PC-9 (cell line): ENCODE results near the gene LRRC14B. TPM values are rescaled to one million over a fixed set of nuclear protein-coding genes. Genes with fewer than 3 reads are reported as not detected.

ENCODE experiments used
- BruUV-seq: library from RNA; stranded (reverse); fragments of 400-500 nt; replicated peaks from 2 replicates; lab custom pipeline; 2021; lab: Mats Ljungman, UMichigan
- CTCF ChIA-PET: fragments of 300-600 bp; sonication (Branson Sonifier 250); formaldehyde crosslinking; loops from one replicate; lab custom pipeline; 2022; ENCODE audit warnings: antibody characterized with exemption; lab: Charles Lee
- POLR2A ChIA-PET: fragments of 300-600 bp; sonication (Branson Sonifier 250); formaldehyde crosslinking; loops from one replicate; lab custom pipeline; 2022; ENCODE audit warnings: antibody characterized with exemption; ENCODE audit not compliant: unreplicated experiment; lab: Charles Lee
- DNase-seq, 2 experiments: peaks; one replicate each; pipeline versions ENCODE4 v3.0.0 to v3.0.0-alpha.2; 2015 to 2022; ENCODE audit warnings: mixed read lengths in 1 of 2
- H2AFZ ChIP-seq: fragments of 200-600 bp; sonication (generic); 2 replicates; pipeline ENCODE4 v1.8.1; 2017; ENCODE audit warnings: antibody characterized with exemption
- H3F3A ChIP-seq: fragments of 200-600 bp; sonication (generic); 2 replicates; pipeline ENCODE4 v1.8.1; 2017; ENCODE audit warnings: antibody characterized with exemption, mild to moderate bottlenecking, low read depth; ENCODE audit not compliant: insufficient read depth
- H3K27ac ChIP-seq: fragments of 200-600 bp; sonication (generic); 2 replicates; pipeline ENCODE4 v1.6.1; 2016; ENCODE audit warnings: mixed run types
- H3K27me3 ChIP-seq: fragments of 200-600 bp; sonication (generic); 2 replicates; pipeline ENCODE4 v1.6.1; 2016; ENCODE audit warnings: low read depth, mixed run types; ENCODE audit not compliant: insufficient read depth
- H3K36me3 ChIP-seq: fragments of 200-600 bp; sonication (generic); 2 replicates; pipeline ENCODE4 v1.6.1; 2016; ENCODE audit warnings: low read depth, mixed run types
- H3K4me1 ChIP-seq: fragments of 200-600 bp; sonication (generic); replicated peaks from 2 replicates; pipeline ENCODE4 v1.6.1; 2016; ENCODE audit warnings: mixed run types; ENCODE audit not compliant: insufficient read depth
- H3K4me2 ChIP-seq: fragments of 200-600 bp; sonication (generic); 2 replicates; pipeline ENCODE4 v1.6.1; 2017; ENCODE audit warnings: mixed run types
- H3K4me3 ChIP-seq: fragments of 200-600 bp; sonication (generic); 2 replicates; pipeline ENCODE4 v1.6.1; 2016; ENCODE audit warnings: mixed run types
- H3K79me2 ChIP-seq: fragments of 200-600 bp; sonication (generic); 2 replicates; pipeline ENCODE4 v1.6.1; 2017; ENCODE audit warnings: low read depth, mixed run types
- H3K9me2 ChIP-seq: fragments of 200-600 bp; sonication (generic); 2 replicates; pipeline ENCODE4 v1.8.1; 2017; ENCODE audit warnings: mild to moderate bottlenecking; ENCODE audit not compliant: insufficient read depth
- H3K9me3 ChIP-seq: fragments of 200-600 bp; sonication (generic); 2 replicates; pipeline ENCODE4 v1.8.1; 2016; ENCODE audit warnings: low read depth; ENCODE audit not compliant: insufficient read depth
- H4K20me1 ChIP-seq: fragments of 200-600 bp; sonication (generic); 2 replicates; pipeline ENCODE4 v1.8.1; 2017; ENCODE audit not compliant: insufficient read depth
- CTCF ChIP-seq: fragments of 200-600 bp; sonication (generic); conservative IDR thresholded peaks from 2 replicates; pipeline ENCODE4 v1.6.1; 2017; ENCODE audit warnings: mixed run types, antibody characterized with exemption, mild to moderate bottlenecking, moderate library complexity
- EZH2 ChIP-seq: fragments of 200-600 bp; sonication (generic); IDR thresholded peaks from 2 replicates; pipeline ENCODE4 v1.8.0; 2017; ENCODE audit warnings: antibody characterized with exemption, low read depth
- intact Hi-C: fragments of 100-400 bp; cut with micrococcal nuclease; formaldehyde crosslinking; loops from one replicate; pipeline ENCODE4 v1.10.0; 2022; ENCODE audit not compliant: unreplicated experiment
- total RNA-seq: library from RNA; stranded (reverse); gene quantifications from 2 replicates; pipeline ENCODE4 v1.2.3, GENCODE V29; 2021

Gene LRRC14B
- total RNA-seq, 1 experiment from 2014 or later, result not detected

- POLR2A ChIA-PET, result no interaction called here
- Histone ChIP-seq H3K9me2 (no peaks in the 10 kb centered on the region), H3K36me3 (no peaks in the 10 kb centered on the region), H3K4me1 (no peaks in the 10 kb centered on the region), H3K27me3 (peaks cover 98% of the 10 kb centered on the region), H3K4me2 (no peak overlapping the region), H3K4me3 (no peak overlapping the region), H3K9me3 (no peaks in the 10 kb centered on the region), H3F3A (no peaks in the 10 kb centered on the region), H2AFZ (no peak overlapping the region), H3K27ac (no peak overlapping the region), H4K20me1 (no peaks in the 10 kb centered on the region; the same call in 1 of the 2 replicates), H3K79me2 (no peaks in the 10 kb centered on the region)
- intact Hi-C loops, result no loop called here
- no peak for DNase-seq
- BruUV-seq, result no TSS peak
- TF ChIP-seq CTCF, result no peak
- TF ChIP-seq EZH2, result no peak
- CTCF ChIA-PET, result no interaction called here
Measured at GRCh38 chr5:157126-157715, 34.1 kb upstream of the LRRC14B start.

GRCh38 chr5:157801-158200 lies 33.5 kb upstream of the LRRC14B start:
- Histone ChIP-seq H3K4me1 (no peaks in the 10 kb centered on the region), H3K9me2 (no peaks in the 10 kb centered on the region), H3K4me3 (no peak overlapping the region), H4K20me1 (no peaks in the 10 kb centered on the region; the same call in 1 of the 2 replicates), H2AFZ (no peak overlapping the region), H3F3A (no peaks in the 10 kb centered on the region), H3K79me2 (no peaks in the 10 kb centered on the region), H3K9me3 (no peaks in the 10 kb centered on the region), H3K4me2 (no peak overlapping the region), H3K36me3 (no peaks in the 10 kb centered on the region), H3K27me3 (peaks cover 98% of the 10 kb centered on the region), H3K27ac (no peak overlapping the region)
- no TSS peak for BruUV-seq
- DNase-seq, result no peak
- TF ChIP-seq EZH2 (no peak), CTCF (no peak)
- CTCF ChIA-PET, result no interaction called here
- intact Hi-C loops, result no loop called here
- POLR2A ChIA-PET, result no interaction called here

GRCh38 chr5:158807-159447 lies 32.4 kb upstream of the LRRC14B start:
- no peaks in the 10 kb centered on the region for H3K79me2 ChIP-seq
- H3K4me1 ChIP-seq, result no peaks in the 10 kb centered on the region
- ChIA-PET CTCF (no interaction called here), POLR2A (no interaction called here)
- H3F3A ChIP-seq, result peaks cover 3% of the 10 kb centered on the region; the same call in 1 of the 2 replicates
- no peak for TF ChIP-seq EZH2
- TF ChIP-seq CTCF, result no peak
- intact Hi-C loops, result no loop called here
- no peak overlapping the region for H2AFZ ChIP-seq
- BruUV-seq, result no TSS peak
- H3K27me3 ChIP-seq, result peaks cover 97% of the 10 kb centered on the region
- no peaks in the 10 kb centered on the region; the same call in 1 of the 2 replicates for H4K20me1 ChIP-seq
- H3K9me3 ChIP-seq, result no peaks in the 10 kb centered on the region
- H3K27ac ChIP-seq, result no peak overlapping the region
- no peak overlapping the region for H3K4me2 ChIP-seq
- no peak overlapping the region for H3K4me3 ChIP-seq
- H3K36me3 ChIP-seq, result no peaks in the 10 kb centered on the region
- no peak for DNase-seq
- H3K9me2 ChIP-seq, result no peaks in the 10 kb centered on the region
